ENCODE measurements around the gene CYTH4. TPM values are rescaled to one million over a fixed set of nuclear protein-coding genes. Genes with fewer than 3 reads are reported as not detected.

CYTH4 gene
- total RNA-seq, 2 experiments from 2014 or later: 16.6 to 17.3 TPM

DNA sequence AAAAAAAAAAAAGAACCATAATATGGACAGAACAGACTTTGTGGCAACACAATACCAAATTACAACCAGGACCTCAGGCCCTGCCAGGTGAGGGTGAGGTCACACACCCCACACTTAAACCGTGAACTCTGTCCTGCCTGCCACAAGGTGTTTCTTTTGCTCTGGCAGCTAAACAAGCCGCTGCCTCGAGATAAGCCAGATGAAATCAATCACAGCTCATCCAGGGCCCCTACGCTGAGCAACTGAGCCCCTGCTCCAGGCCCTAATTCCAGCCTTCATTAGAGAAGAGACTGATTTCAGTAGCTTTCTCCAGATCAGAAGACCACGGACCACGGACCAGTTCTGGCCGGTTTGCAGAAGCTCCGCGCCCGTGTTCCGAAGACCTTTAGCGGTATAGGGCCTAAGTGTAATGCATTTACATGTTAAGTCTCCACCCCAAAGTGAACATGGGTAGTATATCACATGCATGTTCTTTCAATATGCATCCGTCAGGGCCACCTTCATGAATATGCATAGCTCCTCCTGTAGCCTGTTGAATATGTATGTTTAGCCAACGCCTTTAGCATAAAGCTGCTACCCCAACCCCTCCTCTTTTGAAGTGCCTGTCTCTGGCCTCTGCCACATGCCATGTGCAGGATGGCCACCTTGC lies 23.4 kb upstream of the CYTH4 start:
- H3K4me3 Mint-ChIP-seq: no peak overlapping the region
- no peaks in the 10 kb centered on the region for H3K36me3 Mint-ChIP-seq
- H3K4me1 Mint-ChIP-seq: peaks cover 36% of the 10 kb centered on the region
- DNase-seq: no peak
- no peaks in the 10 kb centered on the region for H3K27me3 Mint-ChIP-seq
- H3K27ac Mint-ChIP-seq: no peak overlapping the region
- no peaks in the 10 kb centered on the region for H3K9me3 Mint-ChIP-seq

- H3K27ac Mint-ChIP-seq: no peak overlapping the region
These were observed 22.7 kb upstream of the CYTH4 start for GRCh38 chr22:37259540-37260029.

GRCh38 chr22:37260155-37260795 lies 22.0 kb upstream of the CYTH4 start:
- H3K36me3 Mint-ChIP-seq: peaks cover 3% of the 10 kb centered on the region
- H3K4me3 Mint-ChIP-seq: no peak overlapping the region
- H3K4me1 Mint-ChIP-seq: peaks cover 31% of the 10 kb centered on the region
- H3K27ac Mint-ChIP-seq: no peak overlapping the region
- no peak for DNase-seq
- no peaks in the 10 kb centered on the region for H3K27me3 Mint-ChIP-seq
- H3K9me3 Mint-ChIP-seq: peaks cover 7% of the 10 kb centered on the region

More at GRCh38 chr22:37259540-37260029, 22.7 kb upstream of the CYTH4 start:
- no peak for DNase-seq
- no peak overlapping the region for H3K4me3 Mint-ChIP-seq
- H3K27me3 Mint-ChIP-seq: no peaks in the 10 kb centered on the region
- peaks cover 3% of the 10 kb centered on the region for H3K36me3 Mint-ChIP-seq
- peaks cover 5% of the 10 kb centered on the region for H3K9me3 Mint-ChIP-seq
- H3K4me1 Mint-ChIP-seq: peaks cover 34% of the 10 kb centered on the region

- peak overlapping the region; percentile 13 for H3K27ac Mint-ChIP-seq
- H3K4me1 Mint-ChIP-seq: peaks cover 25% of the 10 kb centered on the region
- H3K27me3 Mint-ChIP-seq: no peaks in the 10 kb centered on the region
- DNase-seq: peak; percentile 57
- no peak overlapping the region for H3K4me3 Mint-ChIP-seq
- peaks cover 7% of the 10 kb centered on the region for H3K9me3 Mint-ChIP-seq
- peaks cover 3% of the 10 kb centered on the region for H3K36me3 Mint-ChIP-seq
These were observed 21.4 kb upstream of the CYTH4 start for GRCh38 chr22:37260901-37261336.

- Mint-ChIP-seq H3K27ac (no peak overlapping the region), H3K36me3 (peaks cover 3% of the 10 kb centered on the region), H3K4me3 (no peak overlapping the region), H3K27me3 (no peaks in the 10 kb centered on the region), H3K9me3 (peaks cover 7% of the 10 kb centered on the region), H3K4me1 (peaks cover 33% of the 10 kb centered on the region)
- no peak for DNase-seq
These were observed 20.0 kb upstream of the CYTH4 start for GRCh38 chr22:37262346-37262745.

GRCh38 chr22:37263966-37264887 lies 18.1 kb upstream of the CYTH4 start:
- H3K36me3 Mint-ChIP-seq: peaks cover 3% of the 10 kb centered on the region
- no peak for DNase-seq
- peak overlapping the region; percentile 23 for H3K27ac Mint-ChIP-seq
- H3K27me3 Mint-ChIP-seq: no peaks in the 10 kb centered on the region
- peaks cover 30% of the 10 kb centered on the region for H3K4me1 Mint-ChIP-seq
- peaks cover 7% of the 10 kb centered on the region for H3K9me3 Mint-ChIP-seq
- no peak overlapping the region for H3K4me3 Mint-ChIP-seq

GRCh38 chr22:37266581-37267134 lies 15.7 kb upstream of the CYTH4 start:
- DNase-seq: no peak
- peaks cover 20% of the 10 kb centered on the region for H3K4me1 Mint-ChIP-seq
- peak overlapping the region; percentile 85 for H3K27ac Mint-ChIP-seq
- peaks cover 3% of the 10 kb centered on the region for H3K36me3 Mint-ChIP-seq
- peaks cover 7% of the 10 kb centered on the region for H3K9me3 Mint-ChIP-seq
- H3K4me3 Mint-ChIP-seq: peak overlapping the region; percentile 82
- no peaks in the 10 kb centered on the region for H3K27me3 Mint-ChIP-seq

- H3K4me1 Mint-ChIP-seq: peaks cover 20% of the 10 kb centered on the region
- peak overlapping the region; percentile 82 for H3K4me3 Mint-ChIP-seq
- H3K27me3 Mint-ChIP-seq: no peaks in the 10 kb centered on the region
- H3K36me3 Mint-ChIP-seq: peaks cover 3% of the 10 kb centered on the region
- peak overlapping the region; percentile 85 for H3K27ac Mint-ChIP-seq
- peaks cover 7% of the 10 kb centered on the region for H3K9me3 Mint-ChIP-seq
- DNase-seq: peak; percentile 76
These were observed 15.1 kb upstream of the CYTH4 start for GRCh38 chr22:37267135-37267587.

DNA sequence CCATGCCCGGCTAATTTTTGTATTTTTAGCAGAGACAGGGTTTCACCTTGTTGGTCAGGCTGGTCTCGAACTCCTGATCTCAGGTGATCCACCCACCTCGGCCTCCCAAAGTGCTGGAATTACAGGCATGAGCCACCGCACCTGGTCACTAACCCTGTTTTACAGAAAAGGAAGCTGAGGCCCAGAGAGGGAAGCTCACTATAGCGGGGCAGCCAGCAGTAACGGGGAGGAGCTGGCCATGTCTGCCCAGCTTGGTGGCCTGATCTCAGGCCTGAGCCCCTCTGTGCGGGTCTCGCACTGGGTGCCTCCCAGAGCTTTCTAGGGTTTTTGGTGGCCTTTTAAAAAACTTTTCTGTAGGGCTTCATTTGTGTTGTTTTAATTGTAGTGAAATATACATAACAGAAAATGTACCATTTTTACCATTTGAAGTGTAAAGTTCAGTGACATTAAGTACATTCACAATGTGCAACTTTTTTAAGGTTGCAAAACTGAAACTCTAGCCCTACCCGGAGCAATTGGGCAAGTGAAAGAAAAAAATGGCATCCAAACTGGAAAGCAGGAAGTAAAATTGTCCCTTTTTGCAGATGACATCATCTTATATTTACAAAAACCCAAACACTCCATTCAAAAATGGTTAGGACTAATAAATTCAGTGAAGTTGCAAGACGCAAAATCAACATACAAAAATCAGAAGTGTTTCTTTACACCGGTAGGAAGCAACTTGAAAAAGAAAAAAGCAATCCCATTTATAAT lies 14.5 kb upstream of the CYTH4 start:
- peaks cover 7% of the 10 kb centered on the region for H3K9me3 Mint-ChIP-seq
- H3K4me3 Mint-ChIP-seq: peak overlapping the region; percentile 82
- H3K27ac Mint-ChIP-seq: peak overlapping the region; percentile 85
- H3K27me3 Mint-ChIP-seq: no peaks in the 10 kb centered on the region
- H3K4me1 Mint-ChIP-seq: peaks cover 20% of the 10 kb centered on the region
- H3K36me3 Mint-ChIP-seq: peaks cover 3% of the 10 kb centered on the region
- no peak for DNase-seq

GRCh38 chr22:37269936-37270678 lies 12.2 kb upstream of the CYTH4 start:
- DNase-seq: no peak
- no peaks in the 10 kb centered on the region for H3K36me3 Mint-ChIP-seq
- H3K4me1 Mint-ChIP-seq: peaks cover 27% of the 10 kb centered on the region
- H3K9me3 Mint-ChIP-seq: no peaks in the 10 kb centered on the region
- no peak overlapping the region for H3K4me3 Mint-ChIP-seq
- no peak overlapping the region for H3K27ac Mint-ChIP-seq
- H3K27me3 Mint-ChIP-seq: no peaks in the 10 kb centered on the region

DNA sequence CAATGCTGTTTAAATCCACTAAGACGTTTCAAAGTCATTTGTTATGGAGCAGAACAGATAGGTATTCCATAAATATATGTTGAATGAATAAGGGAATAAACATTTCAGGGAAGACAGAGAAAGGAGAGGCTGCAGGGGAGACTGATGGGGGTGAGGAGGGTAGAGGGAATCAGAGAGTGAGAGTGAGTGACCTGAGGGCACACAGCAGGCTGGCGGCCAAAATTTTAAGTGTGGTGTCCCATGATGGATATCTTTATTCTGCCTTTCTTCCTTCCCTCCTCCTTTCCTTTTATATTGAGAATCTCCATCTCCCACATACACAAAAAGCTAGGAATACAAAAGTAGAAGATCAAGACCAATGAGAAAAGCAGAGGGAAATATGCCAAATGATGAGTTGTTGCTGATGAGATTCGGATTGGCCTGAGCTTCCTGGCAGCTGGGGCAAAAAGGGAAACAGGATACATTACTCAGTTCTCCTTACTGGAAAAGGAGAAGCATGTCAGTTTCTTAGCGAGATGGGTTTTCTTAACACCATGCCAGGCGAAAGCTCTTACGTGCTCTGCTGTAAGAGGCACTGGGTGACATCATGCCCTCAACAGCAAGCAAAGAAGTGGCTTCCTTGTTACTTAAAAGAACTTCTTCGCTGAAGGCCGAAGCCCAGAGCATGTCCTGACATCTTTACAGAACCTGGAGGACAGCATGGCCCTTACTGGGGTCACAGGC lies 11.2 kb upstream of the CYTH4 start:
- H3K36me3 Mint-ChIP-seq: no peaks in the 10 kb centered on the region
- no peak overlapping the region for H3K4me3 Mint-ChIP-seq
- no peaks in the 10 kb centered on the region for H3K9me3 Mint-ChIP-seq
- no peak overlapping the region for H3K27ac Mint-ChIP-seq
- no peaks in the 10 kb centered on the region for H3K27me3 Mint-ChIP-seq
- DNase-seq: no peak
- peaks cover 33% of the 10 kb centered on the region for H3K4me1 Mint-ChIP-seq

- H3K4me1 Mint-ChIP-seq: peaks cover 27% of the 10 kb centered on the region
- H3K4me3 Mint-ChIP-seq: no peak overlapping the region
These were observed 9.0 kb upstream of the CYTH4 start for GRCh38 chr22:37273126-37273845.

GRCh38 chr22:37273846-37274225 lies 8.5 kb upstream of the CYTH4 start:
- no peak overlapping the region for H3K4me3 Mint-ChIP-seq
- no peaks in the 10 kb centered on the region for H3K36me3 Mint-ChIP-seq
- peaks cover 27% of the 10 kb centered on the region for H3K4me1 Mint-ChIP-seq
- no peaks in the 10 kb centered on the region for H3K27me3 Mint-ChIP-seq
- DNase-seq: no peak
- no peak overlapping the region for H3K27ac Mint-ChIP-seq
- no peaks in the 10 kb centered on the region for H3K9me3 Mint-ChIP-seq

More at GRCh38 chr22:37273126-37273845, 9.0 kb upstream of the CYTH4 start:
- H3K36me3 Mint-ChIP-seq: no peaks in the 10 kb centered on the region
- no peak overlapping the region for H3K27ac Mint-ChIP-seq
- no peak for DNase-seq
- H3K27me3 Mint-ChIP-seq: no peaks in the 10 kb centered on the region
- H3K9me3 Mint-ChIP-seq: no peaks in the 10 kb centered on the region
